PC-3 (cell line): ENCODE measurements around the gene GANC.

Experiments used
- CTCF ChIP-seq: fragments of 300-600 bp; sonication (generic); conservative IDR thresholded peaks from 2 replicates; pipeline ENCODE4 v1.5.1; 2017; ENCODE audit warnings: antibody characterized with exemption, low read depth, mild to moderate bottlenecking, low read length
- EZH2 ChIP-seq: fragments of 300-600 bp; sonication (generic); IDR thresholded peaks from one replicate; pipeline ENCODE4 v1.6.1; 2017; ENCODE audit warnings: antibody characterized with exemption, mild to moderate bottlenecking, low read length; ENCODE audit not compliant: unreplicated experiment
- EZH2phosphoT487 ChIP-seq: fragments of 300-600 bp; sonication (generic); IDR thresholded peaks from 2 replicates; pipeline ENCODE4 v1.6.1; 2018; ENCODE audit warnings: mild to moderate bottlenecking, antibody characterized with exemption, low read length, borderline replicate concordance

- no peak for TF ChIP-seq CTCF
- TF ChIP-seq EZH2: no peak
- TF ChIP-seq EZH2phosphoT487: no peak
These were observed 1.6 kb downstream of the GANC start for GRCh38 chr15:42274702-42274989.
